ENCODE results near the gene ARL16. TPM values are rescaled to one million over a fixed set of nuclear protein-coding genes. Genes with fewer than 3 reads are reported as not detected.

ARL16 gene
- total and polyA plus RNA-seq, 2 of the 8 experiments (the other 6 are each of a cell fraction or from before 2014, with no cell fraction given): 37.0 to 60.8 TPM

GRCh38 chr17:81702934-81703746, 19.5 kb upstream of the ARL16 start, which contains the start of gene MRPL12 (continued):
- TF ChIP-seq, protein P1, sequence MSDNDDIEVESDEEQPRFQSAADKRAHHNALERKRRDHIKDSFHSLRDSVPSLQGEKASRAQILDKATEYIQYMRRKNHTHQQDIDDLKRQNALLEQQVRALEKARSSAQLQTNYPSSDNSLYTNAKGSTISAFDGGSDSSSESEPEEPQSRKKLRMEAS (IDR thresholded peaks at IDR 0.05): peak; percentile 95
- TF ChIP-seq EGR1 (IDR thresholded peaks at IDR 0.05; ENCODE audit: borderline replicate concordance, low read depth, low read length) (peak; percentile 76), EZH2 (IDR thresholded peaks at IDR 0.05; ENCODE audit: low read depth, low read length, severe bottlenecking) (no peak), KDM1A (IDR thresholded peaks at IDR 0.05; ENCODE audit: borderline replicate concordance, low read length) (no peak), ATF3 (IDR thresholded peaks at IDR 0.05; ENCODE audit: insufficient read depth, low read depth, low read length) (no peak), GTF2F1 (IDR thresholded peaks at IDR 0.05; ENCODE audit: borderline replicate concordance, low read depth, low read length) (peak; percentile 69; the same call in 1 of the 2 replicates), TAF7 (optimal IDR thresholded peaks at IDR 0.05; ENCODE audit: borderline replicate concordance, low read depth, low read length) (peak; percentile 67), GABPA (IDR thresholded peaks at IDR 0.05; ENCODE audit: borderline replicate concordance, insufficient read depth, low read length) (peak; percentile 83; the same call in 1 of the 2 replicates), TBP (IDR thresholded peaks at IDR 0.05; ENCODE audit: low read depth, low read length) (peak; percentile 92), JUN (IDR thresholded peaks at IDR 0.05; ENCODE audit: low read depth, low read length) (no peak), SIRT6 (IDR thresholded peaks at IDR 0.05; ENCODE audit: low read length) (no peak), RAD21 (IDR thresholded peaks at IDR 0.05 in 1 of 2, conservative IDR thresholded peaks at IDR 0.05 in 1 of 2; ENCODE audit: low read depth in 2 of 2, low read length in 2 of 2) (no peak), SRF (IDR thresholded peaks at IDR 0.05; ENCODE audit: low read depth, low read length) (no peak), TAF1 (IDR thresholded peaks at IDR 0.05; ENCODE audit: low read depth, low read length) (peak; percentile 98), SUZ12 (IDR thresholded peaks at IDR 0.05; ENCODE audit: low read length) (no peak), NRF1 (IDR thresholded peaks at IDR 0.05; ENCODE audit: low read depth, low read length) (peak; percentile 62), CREB1 (IDR thresholded peaks at IDR 0.05) (peak; percentile 90), POU5F1 (IDR thresholded peaks at IDR 0.05; ENCODE audit: low read depth, low read length) (no peak), EP300 (IDR thresholded peaks at IDR 0.05; ENCODE audit: borderline replicate concordance in 1 of 2, low read depth in 2 of 2, low read length in 2 of 2) (no peak), JUND (IDR thresholded peaks at IDR 0.05; ENCODE audit: low read length) (no peak; the same call in 1 of the 2 replicates), CEBPB (IDR thresholded peaks at IDR 0.05; ENCODE audit: low read depth, low read length) (no peak)
- TF ChIP-seq, protein P2, sequence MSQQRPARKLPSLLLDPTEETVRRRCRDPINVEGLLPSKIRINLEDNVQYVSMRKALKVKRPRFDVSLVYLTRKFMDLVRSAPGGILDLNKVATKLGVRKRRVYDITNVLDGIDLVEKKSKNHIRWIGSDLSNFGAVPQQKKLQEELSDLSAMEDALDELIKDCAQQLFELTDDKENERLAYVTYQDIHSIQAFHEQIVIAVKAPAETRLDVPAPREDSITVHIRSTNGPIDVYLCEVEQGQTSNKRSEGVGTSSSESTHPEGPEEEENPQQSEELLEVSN (IDR thresholded peaks at IDR 0.05): peak; percentile 57
